Activated CD4-positive, CD25-positive, alpha-beta regulatory T cell (primary cell): ENCODE data around the gene PMM2.
"Not testable (repeated sequence)": the region's sequence is repeated elsewhere in the genome, so short reads cannot be mapped to it uniquely, and the experiment has no call there.

Experiments used
- DNase-seq, 4 experiments: peaks; one replicate each; lab custom pipeline; 2025; lab: John Stamatoyannopoulos, UW

The PMM2 gene

DNA sequence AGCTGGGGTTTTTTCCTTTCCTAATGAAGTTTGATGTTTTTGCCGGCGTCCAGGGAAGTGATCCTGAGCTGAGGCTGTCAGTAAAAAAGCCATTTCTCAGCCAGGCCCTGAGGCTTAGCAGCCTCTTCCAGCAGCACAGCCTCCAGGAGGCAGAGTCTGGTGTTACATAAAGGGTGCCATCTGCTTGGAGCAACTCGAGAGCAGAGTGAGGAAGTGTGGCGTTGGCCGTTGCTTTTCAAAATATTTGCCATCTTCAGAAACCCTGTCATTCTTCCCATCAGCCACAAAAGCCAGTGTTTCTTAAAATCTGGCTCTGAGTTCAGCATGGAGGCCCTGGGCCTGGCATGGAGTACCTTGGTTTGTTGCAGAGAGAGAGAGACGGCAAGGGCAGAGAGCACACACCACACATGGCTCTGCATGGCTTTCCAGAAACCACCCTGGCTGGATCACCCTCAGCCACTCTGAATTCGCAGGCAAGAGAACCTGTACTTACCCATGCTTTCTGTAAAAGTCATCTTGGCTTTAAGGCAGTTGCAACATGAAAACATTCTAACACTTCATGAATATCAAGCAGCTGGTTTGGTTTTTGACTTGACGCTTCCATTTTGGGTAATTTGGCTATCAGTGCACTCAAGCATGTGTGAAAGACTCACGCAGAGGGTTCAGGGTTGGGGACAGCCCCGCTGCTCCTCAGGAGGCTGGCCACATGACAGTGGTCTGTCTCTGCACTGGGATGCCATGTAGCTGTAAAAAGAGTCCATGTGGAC, 21.0 kb downstream of the PMM2 start:
- DNase-seq, result no peak

DNA sequence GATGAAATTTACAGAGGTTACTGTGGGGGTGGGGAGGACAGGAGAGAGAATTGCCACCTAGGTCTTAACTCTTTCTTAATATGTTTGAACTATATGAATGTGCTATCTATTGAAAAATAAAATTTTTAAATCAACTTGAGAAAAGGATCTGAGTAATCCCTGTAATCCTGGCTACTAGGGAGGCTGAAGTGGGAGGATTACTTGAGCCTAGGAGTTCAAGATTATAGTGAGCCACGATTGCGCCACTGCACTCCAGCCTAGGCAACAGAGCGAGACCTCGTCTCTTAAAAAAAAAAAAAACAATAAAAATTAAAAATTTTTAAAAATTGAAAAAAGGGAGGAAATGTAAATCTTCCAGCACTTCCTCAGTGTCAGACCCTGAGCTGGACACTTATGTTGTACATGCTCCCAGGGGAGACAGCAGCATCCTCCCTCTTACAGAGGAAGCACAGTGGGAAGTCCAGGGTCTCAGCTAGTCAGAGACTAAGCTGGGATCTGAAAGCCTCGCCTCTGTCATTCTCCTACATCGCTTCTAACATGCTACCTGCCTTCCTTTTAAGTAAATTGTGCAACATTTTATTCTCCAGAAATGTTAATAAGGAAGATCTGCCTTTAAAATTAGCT, 21.9 kb downstream of the PMM2 start:
- no peak for DNase-seq

DNA sequence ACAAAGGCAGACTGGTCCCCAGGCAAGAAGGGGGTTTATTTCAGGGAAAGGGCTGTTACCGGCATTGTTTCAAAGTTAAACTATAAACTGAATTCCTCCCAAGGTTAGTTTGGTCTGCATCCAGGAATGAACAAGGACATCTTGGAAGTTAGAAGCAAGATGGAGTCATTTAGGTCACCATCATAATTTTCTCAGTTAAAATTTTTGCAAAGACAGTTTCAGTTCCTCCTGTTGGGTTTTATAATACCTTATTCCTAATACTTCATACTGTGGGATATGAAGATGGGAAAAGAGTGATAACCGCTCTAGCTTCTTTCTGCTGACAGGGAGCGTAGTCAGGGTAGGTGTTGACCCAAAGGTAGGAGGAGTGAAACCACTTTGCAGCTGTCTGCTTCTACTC, 24.8 kb downstream of the PMM2 start:
- DNase-seq, result no peak

DNA sequence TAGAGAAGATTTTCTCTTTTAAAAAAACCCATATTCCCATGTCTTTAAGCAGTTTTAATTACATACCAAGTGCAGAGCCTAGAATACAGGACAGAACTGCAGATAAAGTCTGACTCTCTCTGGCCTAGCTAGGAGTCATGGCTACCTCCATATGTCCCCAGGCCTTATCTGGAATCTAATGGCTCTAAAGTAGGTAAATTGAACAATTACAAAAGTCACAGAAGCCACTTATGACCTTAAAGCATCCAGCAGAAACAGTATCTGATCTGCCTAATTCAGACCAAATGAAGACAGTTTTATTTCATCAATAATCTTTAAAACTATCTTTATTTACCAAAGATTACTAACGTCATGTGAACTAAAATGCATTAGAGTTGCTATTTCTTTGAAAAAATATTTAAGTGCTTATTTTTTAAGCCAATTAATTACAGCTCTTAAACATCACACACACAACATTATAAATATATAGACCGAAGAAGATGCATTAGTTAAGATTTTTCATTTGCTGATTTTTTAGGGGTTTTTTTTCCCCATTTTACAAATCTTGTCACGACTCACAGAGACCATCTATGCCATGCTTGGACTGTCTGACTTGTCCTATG, 28.7 kb downstream of the PMM2 start:
- DNase-seq, result no peak

DNA sequence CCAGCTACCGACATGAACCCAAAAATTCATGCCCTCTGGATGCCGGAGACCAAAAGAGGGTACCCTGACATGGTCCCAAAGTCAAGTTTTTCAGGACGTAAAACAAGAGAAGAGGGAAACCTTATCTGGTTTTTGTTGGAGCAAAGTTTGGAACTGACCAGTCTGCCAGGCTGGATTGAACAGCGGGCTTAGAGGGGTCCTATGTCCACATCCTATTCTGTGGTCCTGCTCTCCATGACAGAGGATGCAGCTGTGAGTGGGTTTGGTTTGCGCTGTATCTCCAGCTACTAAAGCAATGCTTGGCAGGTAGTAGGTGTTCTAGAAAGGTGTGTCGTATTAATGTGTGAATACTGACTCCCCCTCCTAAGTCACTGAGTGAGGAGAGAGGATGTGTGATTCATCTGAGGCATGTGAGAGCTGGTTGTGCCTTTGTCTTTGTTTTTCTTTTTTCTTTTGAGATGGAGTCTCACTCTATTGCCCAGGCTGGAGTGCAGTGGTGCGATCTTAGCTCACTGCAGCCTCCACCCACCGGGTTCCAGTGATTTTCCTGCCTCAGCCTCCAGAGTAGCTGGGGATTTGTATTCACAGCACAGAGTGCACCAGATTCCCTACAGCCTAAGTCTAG, 31.0 kb downstream of the PMM2 start:
- no peak for DNase-seq

DNA sequence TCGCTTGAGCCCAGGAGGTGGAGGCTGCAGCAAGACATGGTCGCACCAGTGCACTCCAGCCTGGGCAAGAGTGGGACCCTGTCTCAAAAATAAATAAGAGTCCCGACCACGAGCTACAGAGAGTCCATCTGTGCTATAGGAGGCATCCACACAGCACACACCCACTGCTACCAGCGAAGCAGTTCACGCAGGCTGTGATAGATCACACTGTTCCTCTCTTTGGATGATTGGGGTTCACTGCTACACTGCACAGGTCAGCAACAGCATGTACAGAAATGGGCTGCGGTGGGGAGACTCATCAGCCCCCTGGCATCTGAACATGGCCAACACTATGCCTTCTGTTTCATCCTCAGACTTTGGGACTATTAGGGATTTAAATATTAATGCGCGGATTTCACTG, 33.8 kb downstream of the PMM2 start:
- no peak for DNase-seq

DNA sequence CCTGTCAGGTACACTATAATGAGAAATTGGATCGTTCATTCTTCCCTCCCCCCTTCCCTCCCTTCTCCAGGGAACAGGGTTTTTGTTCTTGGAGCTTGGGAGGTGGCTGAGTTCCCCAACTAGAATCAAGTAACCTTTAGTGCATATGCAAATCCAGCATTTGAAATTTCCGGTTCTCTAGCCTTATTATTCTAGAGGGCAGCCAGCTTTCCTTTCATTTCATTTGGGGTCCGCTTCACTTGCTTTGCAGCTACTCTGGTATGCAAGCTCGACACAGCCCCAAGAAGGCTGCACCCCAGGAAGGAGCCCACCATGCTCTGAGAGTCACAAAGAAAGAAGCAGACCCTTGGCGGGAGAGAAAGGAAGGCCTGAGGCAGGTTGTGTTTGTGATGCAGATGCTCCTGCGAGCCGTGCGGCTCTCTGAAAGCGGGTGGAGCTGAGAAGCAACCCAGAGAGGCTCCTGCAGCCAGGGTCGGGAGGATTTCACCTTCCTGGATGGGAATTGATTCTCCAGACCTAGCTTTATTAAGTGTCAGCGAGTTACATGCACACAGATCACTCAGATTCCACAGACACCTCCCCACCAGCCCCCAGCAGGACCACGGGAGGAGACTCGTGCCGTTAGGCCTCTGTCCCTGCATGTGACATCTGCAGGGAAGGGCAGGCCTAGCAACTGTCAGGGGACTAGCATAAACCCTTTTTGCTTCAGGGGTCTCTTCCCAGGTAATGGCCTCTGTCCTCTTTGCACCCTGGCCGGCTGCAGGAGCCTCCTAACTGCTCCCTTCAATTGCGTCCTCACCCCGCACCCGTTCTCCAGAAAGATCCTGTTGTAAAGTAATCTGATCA, 34.5 kb downstream of the PMM2 start:
- DNase-seq, result no peak

DNA sequence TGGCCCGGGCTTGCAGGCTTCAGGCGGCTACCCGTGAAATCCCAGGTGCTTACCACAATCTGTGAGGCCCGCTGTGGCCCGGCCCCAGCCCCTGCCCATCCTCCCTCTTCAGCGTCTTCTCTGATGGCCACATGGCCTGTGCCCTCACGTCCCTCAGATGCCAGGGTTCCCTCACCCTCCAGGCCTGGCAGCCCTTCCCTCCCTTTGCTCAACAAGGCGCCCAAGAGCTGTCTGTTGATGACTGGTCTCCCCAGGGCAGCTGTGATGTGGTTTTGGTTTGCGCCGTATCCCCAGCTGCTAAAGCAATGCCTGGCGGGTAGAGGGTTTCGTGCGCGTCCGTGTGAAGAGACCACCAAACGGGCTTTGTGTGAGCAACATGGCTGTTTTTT, 35.1 kb downstream of the PMM2 start:
- no peak for DNase-seq

DNA sequence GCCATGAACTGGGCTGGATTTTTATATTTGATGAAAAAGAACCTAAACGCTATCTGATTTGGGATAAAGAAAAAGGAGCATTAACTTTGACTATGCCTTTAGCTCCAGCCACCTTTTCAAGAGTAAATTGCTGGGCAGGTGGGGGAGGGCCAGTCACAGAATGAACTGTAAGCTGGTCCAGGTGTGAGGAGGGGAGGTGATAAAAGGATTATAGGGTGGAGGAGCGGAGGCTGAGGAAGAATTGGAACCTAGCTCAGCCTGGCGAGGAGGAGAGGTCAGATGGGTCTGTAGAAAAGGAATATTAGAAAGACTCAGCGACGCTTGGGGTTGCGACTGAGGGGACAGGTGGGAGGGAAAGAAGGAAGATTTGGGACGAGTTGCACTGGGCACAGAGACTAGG, 39.2 kb downstream of the PMM2 start:
- not testable (repeated sequence) for DNase-seq

DNA sequence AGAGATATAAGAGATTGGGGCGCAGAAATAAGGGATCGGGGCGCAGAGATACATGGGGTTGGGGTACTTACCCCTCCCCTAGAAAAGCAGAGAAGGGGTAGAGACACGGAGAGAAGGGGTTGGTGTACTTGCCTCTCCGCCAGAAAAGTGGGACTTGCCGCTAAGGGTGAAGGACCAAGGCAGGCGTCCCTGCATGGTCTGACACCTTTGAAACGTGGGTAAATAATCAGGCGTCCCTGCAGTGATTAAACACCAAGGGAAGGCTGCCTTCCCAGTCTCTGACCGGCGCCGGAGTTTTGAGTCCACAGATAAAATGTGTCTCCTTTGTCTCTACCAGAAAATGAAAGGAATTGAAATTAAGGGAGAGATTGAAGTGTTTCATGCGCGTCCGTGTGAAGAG, 40.0 kb downstream of the PMM2 start:
- DNase-seq, result not testable (repeated sequence)

DNA sequence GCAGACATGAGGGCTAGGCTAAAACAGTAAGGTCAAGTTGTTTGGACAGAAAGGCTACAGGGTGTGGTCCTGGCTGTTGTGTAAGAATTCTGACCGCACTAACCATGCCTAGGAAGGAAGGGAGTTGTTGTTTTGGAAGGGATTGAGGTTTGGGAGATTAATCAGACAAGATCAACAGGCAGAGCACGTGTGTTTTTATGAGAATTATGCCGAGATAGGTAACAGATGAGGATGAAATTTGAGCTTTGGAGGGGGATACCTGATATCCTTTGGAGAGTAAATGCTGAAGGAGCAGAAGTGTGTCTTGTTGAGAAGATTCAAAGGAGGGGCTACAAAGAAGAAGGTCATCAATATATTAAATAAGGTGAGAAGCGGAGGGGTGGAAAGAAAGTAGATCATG, 44.4 kb downstream of the PMM2 start:
- not testable (repeated sequence) for DNase-seq

DNA sequence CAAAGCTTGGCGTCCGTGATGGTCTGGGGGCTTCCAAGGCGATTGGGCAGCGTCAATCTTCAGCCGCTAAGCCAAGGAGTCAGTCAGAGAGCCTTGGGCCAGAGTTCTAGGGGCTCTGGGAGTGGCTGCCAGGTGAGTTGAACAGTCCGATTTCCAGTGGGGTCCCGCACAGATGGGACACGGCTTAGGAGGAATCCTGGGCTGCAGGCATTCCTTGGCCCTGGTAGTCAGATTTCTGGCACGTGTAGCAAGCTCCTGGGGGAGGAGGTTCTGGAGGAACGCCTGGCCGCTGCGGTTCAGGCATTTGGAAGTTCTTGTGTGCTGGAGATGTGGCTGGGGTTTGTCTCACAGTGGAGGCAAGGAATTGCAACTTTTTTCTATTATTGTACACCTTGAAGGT, 45.7 kb downstream of the PMM2 start:
- not testable (repeated sequence) for DNase-seq

DNA sequence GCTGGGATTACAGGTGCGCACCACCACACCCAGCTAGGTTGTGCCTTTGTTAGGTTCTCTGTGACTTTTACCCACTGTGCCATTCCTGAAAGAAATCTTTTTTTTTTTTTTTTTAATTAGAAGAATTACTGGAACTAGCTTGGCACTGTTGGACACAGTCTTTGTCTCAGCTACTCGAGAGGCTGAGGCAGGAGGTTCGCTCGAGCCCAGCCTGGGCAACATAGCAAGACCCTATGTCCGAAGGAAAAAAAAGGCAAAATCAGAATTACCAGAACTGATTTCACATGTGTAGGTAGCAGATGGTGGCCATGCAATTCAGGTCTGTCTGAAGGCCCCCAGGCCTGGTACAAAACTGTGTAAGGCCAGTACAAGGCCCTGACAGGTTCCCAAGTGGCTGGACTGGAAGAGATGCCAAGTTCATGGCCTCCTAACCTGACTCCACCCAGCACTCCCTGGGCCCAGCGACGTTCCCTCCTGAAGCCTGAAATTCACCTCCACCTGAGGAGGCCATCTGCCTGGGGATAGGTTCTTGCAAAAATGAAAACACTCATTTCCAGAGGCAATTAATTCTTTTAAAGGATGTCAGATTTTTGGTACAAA, 48.2 kb downstream of the PMM2 start:
- DNase-seq, result no peak

DNA sequence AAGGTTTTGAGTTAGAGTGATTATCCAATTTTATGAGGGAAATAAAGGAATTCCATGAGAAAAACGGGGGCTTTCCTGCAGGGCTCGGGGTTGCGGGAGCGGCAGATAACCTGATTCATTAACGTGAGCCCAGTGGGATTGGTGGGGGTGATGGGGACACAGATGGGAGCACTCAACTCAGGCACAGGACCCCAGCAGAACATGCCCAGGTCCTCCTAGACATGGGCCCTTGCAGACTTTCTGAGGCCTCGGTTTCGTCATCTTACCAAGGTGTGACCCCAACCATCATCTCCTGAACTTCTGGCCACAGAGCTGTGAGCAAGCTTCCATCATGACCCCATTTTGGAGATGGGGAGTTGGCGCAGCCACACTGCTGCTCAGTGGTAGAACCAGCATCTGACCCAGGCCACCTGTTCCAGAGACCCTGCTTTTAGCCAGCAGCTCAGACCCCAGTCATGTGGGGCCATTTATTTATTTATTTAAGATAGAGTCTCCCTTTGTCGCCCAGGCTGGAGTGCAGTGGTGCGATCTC, 48.8 kb downstream of the PMM2 start:
- DNase-seq, result no peak

DNA sequence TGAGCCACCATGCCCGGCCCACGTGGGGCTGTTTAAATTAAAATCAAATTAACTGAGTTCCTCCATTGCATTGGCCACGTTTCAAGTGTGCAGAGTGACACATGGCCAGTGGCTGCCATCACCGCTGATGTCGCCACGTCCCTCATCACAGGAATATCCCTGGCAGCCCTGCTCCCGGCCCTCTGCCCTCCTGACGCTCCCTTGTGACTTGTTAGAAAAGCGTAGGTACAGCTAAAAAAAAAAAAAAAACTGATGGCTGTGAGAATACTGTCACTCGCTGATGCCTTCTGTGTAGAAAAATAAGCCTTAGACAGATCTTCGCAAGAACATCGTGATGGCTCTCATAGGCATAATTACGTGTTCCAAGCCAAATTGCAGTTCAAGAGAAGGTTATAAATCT, 49.5 kb downstream of the PMM2 start:
- DNase-seq, result no peak

DNA sequence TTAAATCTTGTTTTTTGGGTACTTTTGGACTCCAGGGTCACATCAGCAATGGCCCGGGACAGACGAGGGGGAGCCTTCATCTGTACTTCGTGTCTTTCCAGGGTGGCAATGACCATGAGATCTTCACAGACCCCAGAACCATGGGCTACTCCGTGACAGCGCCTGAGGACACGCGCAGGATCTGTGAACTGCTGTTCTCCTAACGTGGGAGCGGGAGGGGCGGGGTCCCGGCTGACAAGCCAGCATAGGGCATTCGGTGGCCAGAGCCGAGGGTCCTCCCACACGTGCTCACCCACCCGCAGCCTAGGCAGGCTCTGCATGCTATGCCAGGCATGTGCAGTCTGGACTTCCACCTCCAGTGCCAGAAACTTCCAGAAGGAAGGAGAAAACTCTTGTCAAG, 50.0 kb downstream of the PMM2 start:
- DNase-seq, result no peak

DNA sequence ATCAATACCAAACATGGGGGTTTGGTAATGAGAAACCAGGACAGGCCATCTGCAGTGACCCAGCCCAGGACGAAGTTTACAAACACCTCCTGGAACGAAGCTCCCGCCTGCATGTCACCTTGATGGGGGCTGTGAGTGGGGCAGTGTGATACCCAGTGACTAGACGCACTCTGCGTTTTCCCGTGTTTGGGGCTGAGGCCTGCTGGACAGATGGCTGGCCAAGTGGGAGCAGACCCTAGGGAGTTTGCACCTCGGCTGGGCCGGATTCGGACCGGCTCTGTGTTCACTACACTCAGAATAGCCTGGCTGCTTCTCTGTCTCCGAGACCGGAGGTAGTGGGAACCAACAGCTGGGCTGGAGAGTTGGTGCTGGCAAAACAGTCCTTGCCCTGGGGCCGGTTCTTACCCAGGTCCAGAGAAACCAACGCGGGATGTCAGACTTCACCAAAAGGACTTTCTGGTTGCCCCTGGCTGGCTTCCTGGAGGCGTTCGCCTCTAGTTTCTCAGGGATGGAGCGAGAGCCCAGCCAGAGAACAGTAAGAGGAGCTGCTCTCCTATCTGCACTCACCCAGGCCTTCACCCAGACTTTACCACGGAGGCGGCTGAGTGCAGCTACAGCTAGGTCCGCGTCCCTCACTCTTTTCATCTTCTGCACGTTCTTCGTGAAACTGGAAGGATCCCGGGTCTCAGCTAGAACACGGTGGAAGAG, 50.7 kb downstream of the PMM2 start:
- DNase-seq, result no peak

DNA sequence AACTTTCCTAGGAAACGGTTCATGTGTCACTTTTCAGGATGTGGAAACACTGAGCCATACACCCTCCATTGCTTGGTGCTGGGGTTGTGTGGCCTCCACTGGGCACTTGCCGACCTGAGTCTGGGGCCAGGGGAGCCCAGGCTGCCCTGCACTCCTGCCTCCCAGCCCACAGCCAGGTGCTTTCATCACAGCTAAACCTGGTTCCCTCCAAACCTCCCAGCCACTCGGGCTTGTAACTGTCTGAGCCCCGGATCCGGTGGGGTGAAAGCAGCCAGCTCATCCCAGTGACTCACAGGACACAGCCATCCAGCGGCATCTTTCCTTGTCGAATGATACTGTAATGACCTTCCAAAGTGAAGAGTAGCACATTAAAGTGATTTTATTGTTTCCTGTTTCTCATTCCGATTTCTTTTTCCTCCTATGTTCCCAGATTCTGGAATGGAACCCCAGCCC, 51.3 kb downstream of the PMM2 start:
- DNase-seq, result no peak

DNA sequence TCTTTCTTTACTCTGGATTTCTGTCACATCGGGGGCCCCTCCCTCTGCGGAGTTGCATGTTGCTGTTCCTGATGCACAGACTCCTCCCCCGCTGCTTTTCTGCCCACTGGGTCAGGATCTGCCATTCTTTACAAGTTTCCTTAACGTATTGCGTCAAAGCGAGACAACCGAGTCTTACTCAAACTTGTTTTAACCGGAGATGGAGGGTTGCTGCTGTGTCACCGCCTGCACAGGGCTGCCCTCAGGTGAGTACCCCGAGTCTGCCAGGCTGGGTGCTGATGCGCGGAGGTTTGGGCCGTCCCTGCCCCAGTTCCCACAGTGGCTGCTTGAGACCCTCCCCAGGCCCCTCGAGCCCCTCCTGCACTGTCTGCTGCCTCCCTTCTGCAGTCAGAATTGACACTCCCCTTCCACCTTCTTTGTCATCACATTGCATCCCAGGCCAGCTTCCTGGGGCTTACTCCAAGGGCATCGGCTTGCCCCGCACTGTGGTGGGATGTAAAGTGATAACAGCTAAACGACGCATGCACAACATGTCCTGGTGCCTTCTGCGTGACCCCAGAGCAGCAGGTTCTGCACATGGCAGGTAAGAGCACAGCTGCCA, 51.9 kb downstream of the PMM2 start:
- DNase-seq, result no peak

DNA sequence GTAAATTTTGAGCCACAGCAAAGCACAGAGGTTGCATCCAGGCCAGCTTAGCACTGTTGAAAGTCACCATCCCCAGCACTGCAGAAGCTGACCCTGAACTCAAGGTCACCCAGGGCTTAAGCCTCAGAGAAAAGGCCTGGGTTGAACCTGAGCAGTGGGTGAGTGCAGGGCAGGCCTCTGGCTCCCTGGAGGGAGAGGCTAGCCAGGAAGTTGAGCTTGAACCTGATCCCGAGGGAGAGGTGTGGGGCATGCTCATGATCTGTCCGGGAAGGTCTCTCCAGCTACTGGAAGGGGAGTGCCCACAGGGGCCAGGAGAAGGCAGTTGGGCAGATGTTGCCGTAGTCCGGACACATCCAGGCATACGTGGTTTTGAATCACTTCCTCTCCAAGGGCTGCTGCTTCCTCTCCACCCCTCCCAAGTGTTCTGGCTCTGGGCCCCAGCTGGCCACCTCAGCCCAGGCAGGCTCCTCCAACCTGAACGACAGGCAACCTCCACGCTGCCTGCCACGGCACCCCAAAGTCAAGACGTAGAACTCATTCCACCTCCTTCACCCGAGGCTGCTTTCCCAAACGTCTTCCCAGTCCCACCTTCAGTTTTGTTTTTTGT, 52.7 kb downstream of the PMM2 start:
- DNase-seq, result no peak
